ENCODE results near the gene VAV2.

The VAV2 gene

GRCh38 chr9:133929599-133929998 lies 62.5 kb downstream of the VAV2 start:
- Histone ChIP-seq H3K4me2 (ENCODE audit: low read depth, low read length, poor library complexity, severe bottlenecking) (no peak overlapping the region), H3K79me2 (ENCODE audit: insufficient read depth, low read length) (peaks cover 66% of the 10 kb centered on the region)

GRCh38 chr9:133928248-133928764 lies 63.8 kb downstream of the VAV2 start:
- H3K4me2 ChIP-seq (ENCODE audit: low read depth, low read length, poor library complexity, severe bottlenecking) = no peak overlapping the region
- no peaks in the 10 kb centered on the region for H4K20me1 ChIP-seq (ENCODE audit: low read depth, low read length)

More at GRCh38 chr9:133929599-133929998, 62.5 kb downstream of the VAV2 start:
- Histone ChIP-seq H2AFZ (ENCODE audit: low read depth, low read length, severe bottlenecking) (no peak overlapping the region), H3K27ac (ENCODE audit: low read depth, low read length) (no peak overlapping the region), H3K9ac (ENCODE audit: low read length) (no peak overlapping the region), H3K4me3 (ENCODE audit: insufficient read depth, low read length, poor library complexity, severe bottlenecking) (no peak overlapping the region), H4K20me1 (ENCODE audit: low read depth, low read length) (no peaks in the 10 kb centered on the region), H3K9me2 (replicated peaks; ENCODE audit: insufficient read depth, low read length) (no peaks in the 10 kb centered on the region), H3K9me3 (ENCODE audit: insufficient read depth, low read length) (no peaks in the 10 kb centered on the region), H3F3A (ENCODE audit: insufficient read depth) (no peaks in the 10 kb centered on the region), H3K36me3 (ENCODE audit: low read length) (no peaks in the 10 kb centered on the region), H3K27me3 (ENCODE audit: low read length) (no peaks in the 10 kb centered on the region)
- TF ChIP-seq EZH2phosphoT487 (conservative IDR thresholded peaks at IDR 0.05; ENCODE audit: low read length) (no peak), CTCF (IDR thresholded peaks at IDR 0.05; ENCODE audit: insufficient read depth, low read length, poor library complexity, severe bottlenecking) (no peak)

GRCh38 chr9:133927041-133927440 lies 65.1 kb downstream of the VAV2 start:
- H3K9ac ChIP-seq (ENCODE audit: low read length) = no peak overlapping the region
- no peak overlapping the region for H2AFZ ChIP-seq (ENCODE audit: low read depth, low read length, severe bottlenecking)
- no peaks in the 10 kb centered on the region for H3K9me3 ChIP-seq (ENCODE audit: insufficient read depth, low read length)
- no peaks in the 10 kb centered on the region for H3K36me3 ChIP-seq (ENCODE audit: low read length)
- no peaks in the 10 kb centered on the region for H3K9me2 ChIP-seq (replicated peaks; ENCODE audit: insufficient read depth, low read length)
- TF ChIP-seq EZH2phosphoT487 (conservative IDR thresholded peaks at IDR 0.05; ENCODE audit: low read length) (no peak), CTCF (IDR thresholded peaks at IDR 0.05; ENCODE audit: insufficient read depth, low read length, poor library complexity, severe bottlenecking) (no peak)
- no peak overlapping the region for H3K4me2 ChIP-seq (ENCODE audit: low read depth, low read length, poor library complexity, severe bottlenecking)
- peaks cover 73% of the 10 kb centered on the region for H3K79me2 ChIP-seq (ENCODE audit: insufficient read depth, low read length)
- no peaks in the 10 kb centered on the region for H4K20me1 ChIP-seq (ENCODE audit: low read depth, low read length)
- no peaks in the 10 kb centered on the region for H3F3A ChIP-seq (ENCODE audit: insufficient read depth)
- H3K27ac ChIP-seq (ENCODE audit: low read depth, low read length) = no peak overlapping the region
- no peaks in the 10 kb centered on the region for H3K27me3 ChIP-seq (ENCODE audit: low read length)
- H3K4me3 ChIP-seq (ENCODE audit: insufficient read depth, low read length, poor library complexity, severe bottlenecking) = no peak overlapping the region

More at GRCh38 chr9:133928248-133928764, 63.8 kb downstream of the VAV2 start:
- Histone ChIP-seq H3K9me2 (replicated peaks; ENCODE audit: insufficient read depth, low read length) (no peaks in the 10 kb centered on the region), H3K4me3 (ENCODE audit: insufficient read depth, low read length, poor library complexity, severe bottlenecking) (no peak overlapping the region), H2AFZ (ENCODE audit: low read depth, low read length, severe bottlenecking) (no peak overlapping the region), H3K9me3 (ENCODE audit: insufficient read depth, low read length) (no peaks in the 10 kb centered on the region), H3K9ac (ENCODE audit: low read length) (no peak overlapping the region), H3K36me3 (ENCODE audit: low read length) (no peaks in the 10 kb centered on the region), H3K79me2 (ENCODE audit: insufficient read depth, low read length) (peaks cover 69% of the 10 kb centered on the region), H3F3A (ENCODE audit: insufficient read depth) (no peaks in the 10 kb centered on the region), H3K27ac (ENCODE audit: low read depth, low read length) (no peak overlapping the region), H3K27me3 (ENCODE audit: low read length) (no peaks in the 10 kb centered on the region)
- no peak for TF ChIP-seq EZH2phosphoT487 (conservative IDR thresholded peaks at IDR 0.05; ENCODE audit: low read length)
- TF ChIP-seq CTCF (IDR thresholded peaks at IDR 0.05; ENCODE audit: insufficient read depth, low read length, poor library complexity, severe bottlenecking) = no peak
